Measurements from ENCODE around the gene COBL.

COBL gene

DNA sequence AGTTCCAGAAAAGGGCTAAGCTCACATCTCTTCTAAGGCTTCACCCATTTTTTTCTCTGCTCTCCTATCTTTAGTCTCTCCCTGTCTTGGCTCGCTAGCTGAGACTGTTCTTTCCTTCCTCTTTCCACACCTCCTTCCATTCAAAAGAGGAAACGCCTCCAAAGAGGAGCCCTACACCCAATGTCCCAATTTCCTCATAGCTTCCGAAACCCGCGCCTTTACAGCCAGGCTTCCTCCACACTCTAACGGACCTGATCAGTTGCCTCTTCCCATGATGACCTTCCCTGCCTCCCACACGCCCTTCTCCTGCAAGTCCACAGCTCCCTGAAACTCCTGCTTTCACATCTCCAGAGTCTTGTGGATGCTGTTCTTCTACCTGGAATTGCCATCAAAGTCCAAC lies 71.7 kb downstream of the COBL start:
- no peak for TF ChIP-seq TAF1 (IDR thresholded peaks at IDR 0.05; ENCODE audit: borderline replicate concordance, insufficient read depth, low read length)
- no peak for TF ChIP-seq POLR2AphosphoS5 (IDR thresholded peaks at IDR 0.05; ENCODE audit: low read depth, low read length)
- TF ChIP-seq FOXP2 (optimal IDR thresholded peaks at IDR 0.05; ENCODE audit: borderline replicate concordance, extremely low read depth, extremely low read length, insufficient read depth) = no peak
- TF ChIP-seq SIN3A (IDR thresholded peaks at IDR 0.05; ENCODE audit: borderline replicate concordance, insufficient read depth, low read length) = no peak
- TF ChIP-seq, protein P1, sequence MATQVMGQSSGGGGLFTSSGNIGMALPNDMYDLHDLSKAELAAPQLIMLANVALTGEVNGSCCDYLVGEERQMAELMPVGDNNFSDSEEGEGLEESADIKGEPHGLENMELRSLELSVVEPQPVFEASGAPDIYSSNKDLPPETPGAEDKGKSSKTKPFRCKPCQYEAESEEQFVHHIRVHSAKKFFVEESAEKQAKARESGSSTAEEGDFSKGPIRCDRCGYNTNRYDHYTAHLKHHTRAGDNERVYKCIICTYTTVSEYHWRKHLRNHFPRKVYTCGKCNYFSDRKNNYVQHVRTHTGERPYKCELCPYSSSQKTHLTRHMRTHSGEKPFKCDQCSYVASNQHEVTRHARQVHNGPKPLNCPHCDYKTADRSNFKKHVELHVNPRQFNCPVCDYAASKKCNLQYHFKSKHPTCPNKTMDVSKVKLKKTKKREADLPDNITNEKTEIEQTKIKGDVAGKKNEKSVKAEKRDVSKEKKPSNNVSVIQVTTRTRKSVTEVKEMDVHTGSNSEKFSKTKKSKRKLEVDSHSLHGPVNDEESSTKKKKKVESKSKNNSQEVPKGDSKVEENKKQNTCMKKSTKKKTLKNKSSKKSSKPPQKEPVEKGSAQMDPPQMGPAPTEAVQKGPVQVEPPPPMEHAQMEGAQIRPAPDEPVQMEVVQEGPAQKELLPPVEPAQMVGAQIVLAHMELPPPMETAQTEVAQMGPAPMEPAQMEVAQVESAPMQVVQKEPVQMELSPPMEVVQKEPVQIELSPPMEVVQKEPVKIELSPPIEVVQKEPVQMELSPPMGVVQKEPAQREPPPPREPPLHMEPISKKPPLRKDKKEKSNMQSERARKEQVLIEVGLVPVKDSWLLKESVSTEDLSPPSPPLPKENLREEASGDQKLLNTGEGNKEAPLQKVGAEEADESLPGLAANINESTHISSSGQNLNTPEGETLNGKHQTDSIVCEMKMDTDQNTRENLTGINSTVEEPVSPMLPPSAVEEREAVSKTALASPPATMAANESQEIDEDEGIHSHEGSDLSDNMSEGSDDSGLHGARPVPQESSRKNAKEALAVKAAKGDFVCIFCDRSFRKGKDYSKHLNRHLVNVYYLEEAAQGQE (IDR thresholded peaks at IDR 0.05; ENCODE audit: insufficient read depth in 1 of 2, low read depth in 2 of 2, low read length in 2 of 2) = no peak

DNA sequence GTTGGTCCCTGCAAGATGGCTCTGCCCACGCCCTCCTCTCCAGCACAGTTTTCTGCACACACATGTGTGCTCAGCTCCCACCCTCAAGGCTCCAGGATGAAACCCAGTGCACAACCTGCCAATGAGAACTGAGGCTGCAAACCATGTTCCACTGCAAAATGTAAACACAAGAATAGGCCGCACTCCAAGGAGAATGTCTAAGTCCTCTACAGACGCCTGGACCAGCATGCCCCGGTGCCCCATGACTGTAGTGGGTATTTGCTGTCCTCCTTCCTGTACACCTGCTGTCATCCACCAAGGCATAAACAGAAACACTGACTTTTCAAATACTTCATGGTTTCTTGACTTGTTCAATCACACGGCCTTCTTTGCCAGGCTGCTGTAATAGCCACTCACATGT lies 72.6 kb downstream of the COBL start:
- TF ChIP-seq POLR2AphosphoS5 (IDR thresholded peaks at IDR 0.05; ENCODE audit: low read depth, low read length) = no peak
- TF ChIP-seq, protein P1 (IDR thresholded peaks at IDR 0.05; ENCODE audit: insufficient read depth in 1 of 2, low read depth in 2 of 2, low read length in 2 of 2) = no peak
- TF ChIP-seq TAF1 (IDR thresholded peaks at IDR 0.05; ENCODE audit: borderline replicate concordance, insufficient read depth, low read length) = no peak
- TF ChIP-seq SIN3A (IDR thresholded peaks at IDR 0.05; ENCODE audit: borderline replicate concordance, insufficient read depth, low read length) = no peak
- TF ChIP-seq FOXP2 (optimal IDR thresholded peaks at IDR 0.05; ENCODE audit: borderline replicate concordance, extremely low read depth, extremely low read length, insufficient read depth) = no peak

DNA sequence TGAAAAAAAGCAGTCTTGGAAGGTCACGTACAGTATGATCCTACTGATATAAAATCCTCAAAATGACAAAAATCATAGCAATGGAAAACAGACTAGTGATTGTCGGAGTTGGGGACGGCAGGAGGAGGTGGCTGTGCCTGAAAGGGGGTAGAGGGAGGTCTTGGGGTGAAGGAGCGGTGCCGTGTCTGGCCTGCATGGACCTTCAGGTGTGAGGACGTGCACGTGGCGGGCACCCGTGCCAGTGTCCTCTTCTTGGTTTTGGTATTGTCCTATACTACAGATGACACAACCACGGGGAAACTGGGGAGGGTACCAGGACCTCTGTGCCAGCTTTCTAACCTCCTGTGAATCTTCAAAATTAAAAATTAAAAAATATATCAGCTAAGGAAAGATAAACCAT lies 73.0 kb downstream of the COBL start:
- TF ChIP-seq, protein P1 (IDR thresholded peaks at IDR 0.05; ENCODE audit: insufficient read depth in 1 of 2, low read depth in 2 of 2, low read length in 2 of 2) = no peak
- no peak for TF ChIP-seq SIN3A (IDR thresholded peaks at IDR 0.05; ENCODE audit: borderline replicate concordance, insufficient read depth, low read length)
- TF ChIP-seq FOXP2 (optimal IDR thresholded peaks at IDR 0.05; ENCODE audit: borderline replicate concordance, extremely low read depth, extremely low read length, insufficient read depth) = no peak
- TF ChIP-seq TAF1 (IDR thresholded peaks at IDR 0.05; ENCODE audit: borderline replicate concordance, insufficient read depth, low read length) = no peak
- no peak for TF ChIP-seq POLR2AphosphoS5 (IDR thresholded peaks at IDR 0.05; ENCODE audit: low read depth, low read length)

DNA sequence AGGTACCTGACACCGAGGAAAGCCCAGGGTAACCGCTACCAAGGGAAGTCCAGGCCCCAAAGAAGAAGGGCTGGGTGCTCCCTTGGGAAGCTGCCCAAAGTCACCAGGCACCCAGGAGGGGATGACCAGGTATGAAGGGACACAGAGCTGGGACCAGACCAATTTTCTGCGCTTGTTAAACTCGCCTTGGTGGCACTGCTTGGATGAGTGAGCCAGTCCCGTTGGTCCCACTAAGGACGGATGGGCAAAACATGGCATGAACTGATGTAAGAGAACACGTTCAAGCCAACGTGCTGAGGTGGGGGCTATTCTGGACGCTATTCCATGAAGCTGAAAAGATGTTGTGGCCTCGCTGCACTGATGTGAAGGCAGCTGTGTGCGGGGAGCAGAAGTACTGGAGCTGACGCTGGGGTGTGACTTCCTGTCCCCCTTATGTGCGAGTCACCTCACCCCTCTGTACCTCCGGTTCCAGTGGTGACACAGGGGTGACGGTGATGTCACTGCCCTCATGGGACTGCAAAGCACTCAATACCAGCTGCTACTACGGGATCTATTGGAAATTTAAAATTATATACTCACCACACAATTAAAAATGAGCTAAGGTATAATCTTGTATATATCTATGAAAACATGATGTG lies 73.6 kb downstream of the COBL start:
- TF ChIP-seq TAF1 (IDR thresholded peaks at IDR 0.05; ENCODE audit: borderline replicate concordance, insufficient read depth, low read length) (no peak), POLR2AphosphoS5 (IDR thresholded peaks at IDR 0.05; ENCODE audit: low read depth, low read length) (no peak), SIN3A (IDR thresholded peaks at IDR 0.05; ENCODE audit: borderline replicate concordance, insufficient read depth, low read length) (no peak), FOXP2 (optimal IDR thresholded peaks at IDR 0.05; ENCODE audit: borderline replicate concordance, extremely low read depth, extremely low read length, insufficient read depth) (no peak)
- TF ChIP-seq, protein P1 (IDR thresholded peaks at IDR 0.05; ENCODE audit: insufficient read depth in 1 of 2, low read depth in 2 of 2, low read length in 2 of 2) = no peak

All from PFSK-1 (cell line).